ENCODE results near the gene GRM6.
A peak's percentile ranks its signal among the peaks of the same experiment; 100 is the strongest.

Gene GRM6

DNA sequence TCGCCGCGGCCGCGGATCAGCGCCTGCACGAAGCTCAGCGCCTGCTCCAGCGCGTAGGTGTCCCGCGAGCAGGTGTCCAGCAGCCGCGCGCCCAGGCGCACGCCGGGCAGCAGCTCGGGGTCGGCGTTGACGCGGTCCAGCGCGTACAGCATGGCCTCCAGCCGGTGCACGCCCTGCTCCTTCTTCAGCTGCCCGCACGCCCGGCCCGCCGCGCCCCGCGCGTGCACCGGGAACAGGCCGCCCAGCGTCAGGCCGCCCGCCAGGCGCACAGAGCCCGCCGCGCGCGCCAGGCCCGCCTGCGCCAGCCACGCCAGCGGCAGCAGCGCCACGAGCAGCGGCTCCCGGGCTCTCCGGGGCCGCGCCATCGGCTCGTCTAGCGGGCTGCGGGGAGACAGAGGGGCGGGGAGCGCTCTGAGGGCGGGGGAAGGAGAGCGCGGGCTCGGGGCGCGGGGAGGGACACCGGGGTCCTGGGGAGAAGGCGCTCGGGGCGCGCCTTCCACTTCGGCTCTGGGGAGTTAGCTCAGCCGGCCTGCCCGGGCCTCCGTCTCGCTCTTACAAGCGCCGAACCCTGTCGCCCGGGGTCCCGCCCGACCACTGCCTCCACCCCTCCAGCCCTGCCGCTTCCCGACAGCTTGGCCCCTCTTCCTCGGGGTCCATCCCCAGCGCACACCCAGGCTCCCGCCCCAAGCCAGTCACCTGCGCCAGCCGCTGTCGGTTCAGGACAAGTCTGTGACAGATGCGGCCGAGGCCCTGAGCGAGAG, at the start of gene GRM6:
TSS of gene GRM6 (minus strand) at position 741 of the 761 bp plus-strand sequence. CDS start at position 365, 376 bp downstream.
- TF ChIP-seq, protein P1, sequence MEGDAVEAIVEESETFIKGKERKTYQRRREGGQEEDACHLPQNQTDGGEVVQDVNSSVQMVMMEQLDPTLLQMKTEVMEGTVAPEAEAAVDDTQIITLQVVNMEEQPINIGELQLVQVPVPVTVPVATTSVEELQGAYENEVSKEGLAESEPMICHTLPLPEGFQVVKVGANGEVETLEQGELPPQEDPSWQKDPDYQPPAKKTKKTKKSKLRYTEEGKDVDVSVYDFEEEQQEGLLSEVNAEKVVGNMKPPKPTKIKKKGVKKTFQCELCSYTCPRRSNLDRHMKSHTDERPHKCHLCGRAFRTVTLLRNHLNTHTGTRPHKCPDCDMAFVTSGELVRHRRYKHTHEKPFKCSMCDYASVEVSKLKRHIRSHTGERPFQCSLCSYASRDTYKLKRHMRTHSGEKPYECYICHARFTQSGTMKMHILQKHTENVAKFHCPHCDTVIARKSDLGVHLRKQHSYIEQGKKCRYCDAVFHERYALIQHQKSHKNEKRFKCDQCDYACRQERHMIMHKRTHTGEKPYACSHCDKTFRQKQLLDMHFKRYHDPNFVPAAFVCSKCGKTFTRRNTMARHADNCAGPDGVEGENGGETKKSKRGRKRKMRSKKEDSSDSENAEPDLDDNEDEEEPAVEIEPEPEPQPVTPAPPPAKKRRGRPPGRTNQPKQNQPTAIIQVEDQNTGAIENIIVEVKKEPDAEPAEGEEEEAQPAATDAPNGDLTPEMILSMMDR (IDR thresholded peaks at IDR 0.05; ENCODE audit: low read depth, low read length, missing control alignments): no peak
- DNase-seq (ENCODE audit: low read depth): no peak
- H3K4me3 ChIP-seq (ENCODE audit: low read depth, low read length): no peak within 1 kb of the TSS

DNA sequence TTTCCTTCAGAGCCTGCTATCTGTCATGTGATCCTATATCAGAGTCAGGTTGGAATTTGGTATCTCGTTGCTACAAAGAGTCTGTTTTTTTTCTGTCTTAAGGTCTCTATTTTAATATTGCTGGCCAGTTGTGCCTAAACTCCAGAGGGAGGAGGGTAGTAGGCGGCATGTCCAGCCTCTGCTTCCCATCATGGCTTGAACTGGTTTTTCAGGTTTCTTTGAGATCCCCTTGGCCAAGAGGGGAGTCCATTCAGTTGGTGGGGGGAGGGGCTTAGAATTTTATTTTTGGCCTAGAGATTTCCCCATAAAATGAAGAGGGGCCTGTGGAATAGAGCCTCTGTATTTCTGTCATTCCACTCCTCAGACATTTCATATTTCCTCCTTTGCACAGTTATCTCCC, 49.6 kb upstream of the GRM6 start:
- DNase-seq (ENCODE audit: low read depth): no peak
- TF ChIP-seq, protein P1 (IDR thresholded peaks at IDR 0.05; ENCODE audit: low read depth, low read length, missing control alignments): no peak
- no peak overlapping the region for H3K4me3 ChIP-seq (ENCODE audit: low read depth, low read length)

DNA sequence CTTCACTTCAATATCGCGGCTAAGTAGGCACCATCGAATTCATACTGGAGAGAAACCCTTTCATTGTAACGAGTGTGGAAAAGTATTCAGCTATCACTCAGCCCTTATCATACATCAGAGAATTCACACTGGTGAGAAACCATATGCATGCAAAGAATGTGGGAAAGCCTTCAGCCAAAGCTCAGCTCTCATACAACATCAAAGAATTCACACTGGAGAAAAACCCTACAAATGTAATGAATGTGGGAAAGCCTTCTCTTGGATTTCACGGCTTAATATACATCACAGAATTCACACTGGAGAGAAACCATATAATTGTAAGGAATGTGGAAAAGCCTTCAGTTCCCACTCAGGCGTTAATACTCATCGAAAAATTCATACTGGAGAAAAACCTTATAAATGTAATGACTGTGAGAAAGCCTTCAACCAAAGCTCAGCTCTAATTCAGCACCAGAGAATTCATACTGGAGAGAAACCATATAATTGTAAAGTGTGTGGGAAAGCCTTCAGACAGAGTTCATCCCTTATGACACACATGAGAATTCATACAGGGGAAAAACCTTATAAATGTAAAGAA, 38.0 kb upstream of the GRM6 start:
- no peak overlapping the region for H3K4me3 ChIP-seq (ENCODE audit: low read depth, low read length)
- no peak for DNase-seq (ENCODE audit: low read depth)
- TF ChIP-seq, protein P1 (IDR thresholded peaks at IDR 0.05; ENCODE audit: low read depth, low read length, missing control alignments): no peak

DNA sequence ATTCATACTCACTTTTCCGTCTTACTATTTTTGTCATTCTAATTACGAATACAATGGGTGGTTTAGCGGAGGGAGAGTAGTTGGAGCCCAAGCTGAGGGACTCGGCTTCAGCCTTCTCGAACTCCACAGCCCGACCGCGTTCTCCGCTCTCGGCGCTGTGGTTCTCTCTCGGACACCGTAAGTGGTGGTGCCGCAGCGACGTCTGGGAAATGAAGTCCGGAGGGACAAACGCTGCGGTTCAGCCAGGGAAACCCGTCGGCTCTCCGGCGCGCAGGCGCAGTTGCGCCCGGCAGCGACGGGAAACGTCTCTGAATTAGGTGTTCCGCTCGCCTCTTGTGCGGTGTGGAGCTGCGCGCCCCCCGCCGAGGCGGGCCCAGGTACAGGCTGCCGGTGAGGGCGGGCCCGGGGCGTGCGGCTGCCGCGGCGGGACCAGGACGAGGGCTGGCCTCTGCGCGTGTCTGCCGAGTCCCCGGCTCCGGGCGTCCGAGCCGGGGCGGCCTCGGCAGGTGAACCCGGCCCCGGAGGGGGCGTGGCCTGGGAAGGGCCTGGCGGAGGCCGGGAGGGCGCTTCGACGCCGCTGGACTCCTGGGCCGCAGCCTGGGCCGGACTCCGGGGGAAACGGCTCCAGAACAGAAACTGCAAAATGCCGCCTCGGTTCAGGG, 28.5 kb upstream of the GRM6 start, which contains the start of gene ZNF879:
TSS of gene ZNF879 (plus strand) at position 277 of the 662 bp plus-strand sequence. CDS start 1,201 bp downstream, outside the sequence.
- DNase-seq (ENCODE audit: low read depth): peak; percentile 25
- TF ChIP-seq, protein P1 (IDR thresholded peaks at IDR 0.05; ENCODE audit: low read depth, low read length, missing control alignments): no peak
- peak within 1 kb of the TSS; percentile 11; the same call in 1 of the 2 replicates for H3K4me3 ChIP-seq (ENCODE audit: low read depth, low read length)

DNA sequence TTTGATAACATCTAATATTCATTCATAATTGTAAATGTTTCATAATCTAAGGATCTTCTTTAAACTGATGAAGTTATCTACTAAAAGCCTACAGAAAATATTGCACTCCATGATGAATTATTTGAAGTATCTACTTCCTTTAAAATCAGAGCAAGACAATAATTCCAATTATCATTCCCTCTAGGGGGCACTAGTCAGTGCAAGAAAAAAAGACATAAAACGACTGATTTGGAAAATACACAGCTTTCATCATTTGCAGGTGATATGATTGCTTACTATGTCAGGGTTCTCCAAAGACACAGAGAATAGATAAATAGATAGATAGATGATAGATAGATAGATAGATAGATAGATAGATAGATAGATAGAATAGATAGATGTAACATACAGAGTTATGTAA, 13.5 kb upstream of the GRM6 start:
- H3K4me3 ChIP-seq (ENCODE audit: low read depth, low read length): no peak overlapping the region
- TF ChIP-seq, protein P1 (IDR thresholded peaks at IDR 0.05; ENCODE audit: low read depth, low read length, missing control alignments): no peak
- no peak for DNase-seq (ENCODE audit: low read depth)

DNA sequence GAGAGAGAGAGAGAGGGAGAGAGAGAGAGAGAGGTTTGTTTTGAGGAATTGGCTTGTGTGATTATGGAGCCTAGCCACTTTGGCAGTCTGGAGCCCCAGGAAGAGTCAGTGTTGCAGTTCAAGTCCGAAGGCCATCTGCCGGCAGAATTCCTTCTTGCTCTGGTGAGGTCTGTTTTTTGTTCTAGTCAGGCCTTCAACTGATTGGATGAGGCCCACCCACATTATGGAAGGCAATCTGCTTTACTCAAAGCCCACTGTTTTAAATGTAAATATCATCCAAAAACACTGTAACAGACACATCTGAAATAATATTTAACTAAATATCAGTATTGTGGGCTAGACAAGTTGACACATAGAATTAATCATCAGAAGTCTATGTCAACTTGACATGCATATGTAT, 11.4 kb upstream of the GRM6 start:
- no peak for DNase-seq (ENCODE audit: low read depth)
- no peak overlapping the region for H3K4me3 ChIP-seq (ENCODE audit: low read depth, low read length)
- TF ChIP-seq, protein P1 (IDR thresholded peaks at IDR 0.05; ENCODE audit: low read depth, low read length, missing control alignments): no peak
